Tibial artery (tissue), 4 donors: ENCODE results near the gene TNS3.

Source experiments
- DNase-seq, 2 donors: peaks; one replicate each; pipeline ENCODE4 v3.0.0-alpha.2; 2019
- H3K27ac ChIP-seq, 2 donors: fragments of 200-600 bp; sonication (generic) in 1 of 2; 1 replicate in 1 of 2; 2 replicates in 1 of 2; pipeline ENCODE4 v1.5.1; 2018 to 2019; ENCODE audit warnings: mild to moderate bottlenecking in 1 of 2
- H3K27me3 ChIP-seq, 2 donors: fragments of 200-600 bp; sonication (generic) in 1 of 2; one replicate each; pipeline versions ENCODE4 v1.5.1 to v1.6.0; 2016 to 2019
- H3K36me3 ChIP-seq, 3 donors: fragments of 200-600 bp; sonication (generic) in 2 of 3; one replicate each; pipeline ENCODE4 v1.5.1; 2016 to 2019; ENCODE audit warnings: mild to moderate bottlenecking in 2 of 3
- H3K4me1 ChIP-seq, 4 donors: fragments of 200-600 bp; sonication (generic) in 2 of 4; 1 replicate in 3 of 4; 2 replicates in 1 of 4; pipeline ENCODE4 v1.5.1; 2016 to 2019
- H3K4me3 ChIP-seq, 2 donors: fragments of 200-600 bp; sonication (generic) in 1 of 2; 1 replicate in 1 of 2; 2 replicates in 1 of 2; pipeline ENCODE4 v1.5.1; 2018 to 2019; ENCODE audit warnings: mild to moderate bottlenecking in 2 of 2
- H3K9me3 ChIP-seq, 3 donors: fragments of 200-600 bp; sonication (generic) in 1 of 3; one replicate each; pipeline ENCODE4 v1.5.1; 2016 to 2019
- CTCF ChIP-seq, 2 experiments: fragments of 200-600 bp in 1 of 2; fragments of 450-650 bp in 1 of 2; IDR thresholded peaks; one replicate each; pipeline ENCODE4 v1.5.1; 2017 to 2019; ENCODE audit warnings: antibody characterized with exemption in 2 of 2, mild to moderate bottlenecking in 1 of 2, moderate library complexity in 1 of 2
- intact Hi-C: fragments of 100-400 bp; cut with DNase I; formaldehyde crosslinking; loops from one replicate; pipeline ENCODE4 v1.15.0; 2023; ENCODE audit warnings: low total_unique reads

Gene TNS3

GRCh38 chr7:47267346-47267745 is 314.6 kb downstream of the TNS3 start:
- H3K9me3 ChIP-seq, result peaks cover 0 to 5% (median 3%) of the 10 kb centered on the region in 3 donors
- DNase-seq, result no peak
- TF ChIP-seq CTCF (IDR thresholded peaks at IDR 0.05), result no peak
- intact Hi-C loops, result loop anchor here (5.0 kb wide), 2 partner anchors 170 to 560 kb away; no protein-coding TSS in a partner anchor
- peaks cover 0 to 18% (median 8%) of the 10 kb centered on the region in 4 donors for H3K4me1 ChIP-seq
- no peaks in the 10 kb centered on the region for H3K36me3 ChIP-seq
- no peak overlapping the region for H3K27ac ChIP-seq
- no peaks in the 10 kb centered on the region for H3K27me3 ChIP-seq
- H3K4me3 ChIP-seq, result no peak overlapping the region

GRCh38 chr7:47266799-47267198 is 315.1 kb downstream of the TNS3 start:
- peaks cover 0 to 5% (median 3%) of the 10 kb centered on the region in 3 donors for H3K9me3 ChIP-seq
- no peak for DNase-seq
- no peaks in the 10 kb centered on the region for H3K36me3 ChIP-seq
- H3K4me1 ChIP-seq, result peaks cover 0 to 18% (median 8%) of the 10 kb centered on the region in 4 donors
- no peak for TF ChIP-seq CTCF (IDR thresholded peaks at IDR 0.05)
- H3K27me3 ChIP-seq, result no peaks in the 10 kb centered on the region
- peak overlapping the region; percentile 26 to 45 for H3K27ac ChIP-seq
- intact Hi-C loops, result loop anchor here (5.0 kb wide), 2 partner anchors 171 to 561 kb away; no protein-coding TSS in a partner anchor
- no peak overlapping the region for H3K4me3 ChIP-seq

- peak overlapping the region; percentile 26 to 45 for H3K27ac ChIP-seq
- peaks cover 0 to 18% (median 8%) of the 10 kb centered on the region in 4 donors for H3K4me1 ChIP-seq
- DNase-seq, result peak; percentile 48 to 78
- H3K4me3 ChIP-seq, result no peak overlapping the region
- no peaks in the 10 kb centered on the region for H3K27me3 ChIP-seq
- no peaks in the 10 kb centered on the region for H3K36me3 ChIP-seq
- intact Hi-C loops, result loop anchor here (5.0 kb wide), 2 partner anchors 171 to 561 kb away; no protein-coding TSS in a partner anchor
- peaks cover 0 to 5% (median 3%) of the 10 kb centered on the region in 3 donors for H3K9me3 ChIP-seq
- peak; percentile 94 to 95 for TF ChIP-seq CTCF (IDR thresholded peaks at IDR 0.05)
Measured at GRCh38 chr7:47266131-47266706, 315.7 kb downstream of the TNS3 start.

GRCh38 chr7:47265621-47266020 is 316.3 kb downstream of the TNS3 start:
- H3K27me3 ChIP-seq, result no peaks in the 10 kb centered on the region
- H3K4me1 ChIP-seq, result peaks cover 0 to 18% (median 8%) of the 10 kb centered on the region in 4 donors
- no peak for TF ChIP-seq CTCF (IDR thresholded peaks at IDR 0.05)
- H3K36me3 ChIP-seq, result no peaks in the 10 kb centered on the region
- no peak overlapping the region for H3K4me3 ChIP-seq
- intact Hi-C loops, result loop anchor here (5.0 kb wide), 2 partner anchors 172 to 562 kb away; no protein-coding TSS in a partner anchor
- H3K27ac ChIP-seq, result peak overlapping the region; percentile 26 to 45
- H3K9me3 ChIP-seq, result peaks cover 0 to 5% (median 3%) of the 10 kb centered on the region in 3 donors
- DNase-seq, result no peak

- no peak for DNase-seq
Measured at GRCh38 chr7:47264021-47264651, 317.8 kb downstream of the TNS3 start.

More at GRCh38 chr7:47264021-47264651, 317.8 kb downstream of the TNS3 start:
- TF ChIP-seq CTCF (IDR thresholded peaks at IDR 0.05), result no peak
- Histone ChIP-seq H3K9me3 (peaks cover 0 to 5% (median 3%) of the 10 kb centered on the region in 3 donors), H3K4me3 (no peak overlapping the region), H3K4me1 (peaks cover 0 to 18% (median 8%) of the 10 kb centered on the region in 4 donors), H3K27me3 (no peaks in the 10 kb centered on the region), H3K27ac (no peak overlapping the region), H3K36me3 (no peaks in the 10 kb centered on the region)
- intact Hi-C loops, result no loop called here
